Mucosa of descending colon (tissue), 3 donors: ENCODE data around the gene KRT36. TPM values are rescaled to one million over a fixed set of nuclear protein-coding genes. Genes with fewer than 3 reads are reported as not detected.
A peak's percentile ranks its signal among the peaks of the same experiment; 100 is the strongest.

Source experiments
- ATAC-seq: fragments of 200-7000 bp; cut with Tn5 transposase; one replicate; pipeline ENCODE4 v1.9.1; 2020; ENCODE audit warnings: mild to moderate bottlenecking, moderate library complexity
- DNase-seq, 3 donors: peaks; one replicate each; pipeline ENCODE4 v3.0.0-alpha.2; 2020
- H3K36me3 ChIP-seq: fragments of 200-600 bp; one replicate; pipeline ENCODE4 v1.8.0; 2021; ENCODE audit warnings: low read depth, mild to moderate bottlenecking
- H3K4me1 ChIP-seq: fragments of 200-600 bp; one replicate; pipeline ENCODE4 v1.8.0; 2021; ENCODE audit warnings: low read depth, mild to moderate bottlenecking
- H3K4me3 ChIP-seq: fragments of 200-600 bp; one replicate; pipeline ENCODE4 v1.8.0; 2021; ENCODE audit warnings: mild to moderate bottlenecking
- H3K9me3 ChIP-seq: fragments of 200-600 bp; one replicate; pipeline ENCODE4 v1.8.0; 2021; ENCODE audit warnings: mild to moderate bottlenecking
- CTCF ChIP-seq: fragments of 200-600 bp; IDR thresholded peaks from one replicate; pipeline ENCODE4 v1.8.0; 2022; ENCODE audit warnings: antibody characterized with exemption, mild to moderate bottlenecking
- intact Hi-C, 2 donors: fragments of 100-400 bp; cut with DNase I in 1 of 2; cut with micrococcal nuclease in 1 of 2; formaldehyde crosslinking; loops; one replicate each; pipeline versions ENCODE4 v1.11.0 to v1.11.1; 2022; cut with DNase I, micrococcal nuclease
- total RNA-seq, 3 donors: library from RNA; stranded (reverse); fragmentation: NEBNext Ultra II Directional in 2 of 3; extraction: Animal tissue kit (Norgen Biotek cat#: 25700) in 2 of 3; gene quantifications; one replicate each; pipeline versions ENCODE4 v1.2.1 to v1.2.4, GENCODE V29; 2021 to 2023
- donor health status: DM: no; HTN: no; CAD: no; lungs with moderate emphysema.
- donor health status: DM: no; HTN: no; CAD: no.
- donor health status: DM: no; HTN: yes; CAD: no.

KRT36 gene
- total RNA-seq, 3 donors from 2014 or later = not detected

GRCh38 chr17:41520821-41521521 lies 31.3 kb upstream of the KRT36 start:
- ATAC-seq = peak; percentile 39
- Histone ChIP-seq H3K36me3 (no peaks in the 10 kb centered on the region), H3K4me3 (no peak overlapping the region), H3K9me3 (no peaks in the 10 kb centered on the region), H3K4me1 (peaks cover 37% of the 10 kb centered on the region)
- intact Hi-C loops = no loop called here
- DNase-seq = peak; percentile 72 to 84 (median 81)
- TF ChIP-seq CTCF = no peak

DNA sequence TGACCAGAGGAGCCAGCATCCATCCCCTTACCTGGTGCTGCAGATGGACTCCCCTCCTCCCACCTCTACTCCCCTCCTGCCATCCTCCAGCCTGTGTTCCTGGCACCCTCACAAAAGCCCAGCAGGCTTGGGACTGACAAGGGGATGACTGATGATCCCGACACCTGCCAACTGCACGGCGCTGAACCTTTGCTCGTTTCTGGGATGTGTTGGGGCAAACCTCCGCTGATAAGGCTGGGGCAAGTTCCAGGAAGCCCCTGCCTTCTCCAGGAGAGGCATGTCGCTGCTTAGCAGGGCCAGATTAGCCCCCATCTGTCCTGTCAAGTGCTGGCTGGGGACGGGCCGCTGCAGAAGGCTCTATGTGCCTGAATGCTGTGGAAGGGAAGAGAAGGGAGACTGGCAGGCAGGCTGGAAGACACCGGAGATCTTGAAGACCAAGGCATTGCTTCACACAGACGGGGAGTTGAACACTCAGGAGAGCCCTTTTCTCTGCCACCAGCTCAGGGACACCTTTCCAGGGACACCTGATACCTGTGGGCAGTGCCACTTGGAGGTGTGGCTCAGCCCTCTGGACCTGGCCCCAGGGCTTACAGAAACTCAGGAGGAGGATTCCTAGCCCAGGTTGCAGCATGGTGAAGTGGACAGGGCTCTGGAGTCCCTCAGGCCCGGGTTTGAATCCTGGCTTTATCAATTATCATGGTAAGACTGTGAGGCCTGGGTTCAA lies 30.0 kb upstream of the KRT36 start:
- TF ChIP-seq CTCF = no peak
- Histone ChIP-seq H3K36me3 (no peaks in the 10 kb centered on the region), H3K4me1 (peaks cover 30% of the 10 kb centered on the region), H3K9me3 (no peaks in the 10 kb centered on the region), H3K4me3 (no peak overlapping the region)
- intact Hi-C loops = no loop called here
- ATAC-seq (peak; percentile 3), DNase-seq (peak in 1 of 3 donors; percentile 55)

- ATAC-seq (no peak), DNase-seq (peak in 1 of 3 donors; percentile 27)
- Histone ChIP-seq H3K4me3 (no peak within 1 kb of the TSS), H3K36me3 (no peaks in the 10 kb centered on the region), H3K4me1 (peaks cover 24% of the 10 kb centered on the region), H3K9me3 (no peaks in the 10 kb centered on the region)
- intact Hi-C loops = no loop called here
- TF ChIP-seq CTCF = no peak
Observed at GRCh38 chr17:41518789-41519449, 29.2 kb upstream of the KRT36 start, which contains the start of gene KRT15. Gene KRT15, minus strand, starts transcription at chr17:41518890. Its CDS starts 63 bp downstream, at chr17:41518827.

GRCh38 chr17:41518031-41518430 lies 28.3 kb upstream of the KRT36 start:
- peaks cover 21% of the 10 kb centered on the region for H3K4me1 ChIP-seq
- H3K4me3 ChIP-seq = no peak overlapping the region
- intact Hi-C loops = no loop called here
- H3K36me3 ChIP-seq = no peaks in the 10 kb centered on the region
- no peak for ATAC-seq
- no peak for TF ChIP-seq CTCF
- H3K9me3 ChIP-seq = no peaks in the 10 kb centered on the region
- no peak for DNase-seq

DNA sequence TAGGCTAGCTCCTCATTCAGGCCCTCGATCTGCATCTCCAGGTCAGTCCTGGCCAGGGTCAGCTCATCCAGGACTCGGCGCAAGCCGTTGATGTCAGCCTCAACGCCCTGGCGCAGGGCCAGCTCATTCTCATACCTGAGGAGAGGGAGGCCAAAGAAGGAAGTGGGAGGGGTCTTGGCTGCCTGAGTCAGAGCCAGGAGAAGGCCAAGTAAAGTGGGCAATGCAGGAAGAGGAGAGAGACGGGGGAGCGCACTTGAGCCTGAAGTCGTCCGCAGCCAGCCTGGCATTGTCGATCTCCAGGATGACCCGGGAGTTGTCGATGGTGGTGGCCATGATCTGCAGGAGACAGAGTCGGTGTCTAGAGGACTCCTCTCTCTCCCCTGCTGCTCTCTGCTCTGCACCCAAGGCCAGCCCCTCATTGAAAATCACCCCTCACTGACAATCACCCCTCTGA lies 27.1 kb upstream of the KRT36 start:
- TF ChIP-seq CTCF = no peak
- DNase-seq = no peak
- H3K4me1 ChIP-seq = peaks cover 10% of the 10 kb centered on the region
- ATAC-seq = no peak
- H3K9me3 ChIP-seq = no peaks in the 10 kb centered on the region
- H3K36me3 ChIP-seq = no peaks in the 10 kb centered on the region
- intact Hi-C loops = no loop called here
- no peak overlapping the region for H3K4me3 ChIP-seq
